GM18505 (cell line): Measurements from ENCODE around the gene SIGMAR1.

Source experiments
- ATAC-seq: cut with Tn5 transposase; IDR thresholded peaks from one replicate; pipeline ENCODE4 v1.9.1; 2021; ENCODE audit not compliant: unreplicated experiment
- POLR2A ChIP-seq: IDR thresholded peaks from 4 replicates; pipeline ENCODE4 v1.6.1; 2011; ENCODE audit warnings: borderline replicate concordance; ENCODE audit not compliant: insufficient read depth, insufficient read length; ENCODE audit errors: extremely low read depth

Gene SIGMAR1

GRCh38 chr9:34633851-34634550 is 3.6 kb downstream of the SIGMAR1 start:
- ATAC-seq = no peak
- TF ChIP-seq POLR2A = no peak

- TF ChIP-seq POLR2A = no peak
- no peak for ATAC-seq
These were observed 4.4 kb downstream of the SIGMAR1 start for GRCh38 chr9:34633166-34633565.

DNA sequence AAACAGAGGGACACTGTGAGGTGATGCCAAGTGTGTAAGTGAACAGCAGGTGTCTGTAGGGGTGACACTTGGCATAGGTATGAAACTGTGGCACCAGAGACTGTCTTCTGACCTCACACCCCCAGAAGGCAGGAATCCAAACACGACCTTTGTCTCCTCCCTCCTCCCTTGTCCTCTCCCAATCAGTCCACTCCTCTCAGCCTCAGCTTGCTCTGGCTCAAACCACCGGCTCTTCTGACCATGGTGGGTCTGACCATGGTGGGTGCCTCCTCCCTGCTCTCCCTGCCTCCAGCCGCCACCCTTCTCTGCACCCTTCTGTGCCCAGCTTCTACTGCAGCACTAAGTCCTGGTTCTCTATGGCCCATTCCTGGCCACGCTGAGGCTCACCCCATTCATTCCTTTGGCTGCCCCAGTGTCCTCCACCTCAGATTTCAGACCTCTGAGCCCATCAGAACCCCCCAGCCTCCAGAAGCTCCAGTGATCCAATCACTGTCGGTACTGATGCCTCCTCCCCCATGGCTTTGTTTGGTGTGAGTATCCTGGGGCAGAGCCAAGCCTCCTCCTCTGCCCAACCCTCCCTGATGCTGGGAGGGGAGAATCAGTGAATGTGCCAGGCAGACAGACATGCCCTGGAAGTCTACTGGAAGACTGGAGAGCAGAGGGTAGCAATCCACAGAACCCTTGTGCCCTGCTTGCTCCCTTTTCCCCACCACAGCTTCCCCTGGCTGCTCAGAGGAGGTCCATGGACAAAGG is 7.0 kb downstream of the SIGMAR1 start:
- no peak for TF ChIP-seq POLR2A
- no peak for ATAC-seq

- ATAC-seq = no peak
- no peak for TF ChIP-seq POLR2A
These were observed 8.1 kb downstream of the SIGMAR1 start for GRCh38 chr9:34629491-34629808.

DNA sequence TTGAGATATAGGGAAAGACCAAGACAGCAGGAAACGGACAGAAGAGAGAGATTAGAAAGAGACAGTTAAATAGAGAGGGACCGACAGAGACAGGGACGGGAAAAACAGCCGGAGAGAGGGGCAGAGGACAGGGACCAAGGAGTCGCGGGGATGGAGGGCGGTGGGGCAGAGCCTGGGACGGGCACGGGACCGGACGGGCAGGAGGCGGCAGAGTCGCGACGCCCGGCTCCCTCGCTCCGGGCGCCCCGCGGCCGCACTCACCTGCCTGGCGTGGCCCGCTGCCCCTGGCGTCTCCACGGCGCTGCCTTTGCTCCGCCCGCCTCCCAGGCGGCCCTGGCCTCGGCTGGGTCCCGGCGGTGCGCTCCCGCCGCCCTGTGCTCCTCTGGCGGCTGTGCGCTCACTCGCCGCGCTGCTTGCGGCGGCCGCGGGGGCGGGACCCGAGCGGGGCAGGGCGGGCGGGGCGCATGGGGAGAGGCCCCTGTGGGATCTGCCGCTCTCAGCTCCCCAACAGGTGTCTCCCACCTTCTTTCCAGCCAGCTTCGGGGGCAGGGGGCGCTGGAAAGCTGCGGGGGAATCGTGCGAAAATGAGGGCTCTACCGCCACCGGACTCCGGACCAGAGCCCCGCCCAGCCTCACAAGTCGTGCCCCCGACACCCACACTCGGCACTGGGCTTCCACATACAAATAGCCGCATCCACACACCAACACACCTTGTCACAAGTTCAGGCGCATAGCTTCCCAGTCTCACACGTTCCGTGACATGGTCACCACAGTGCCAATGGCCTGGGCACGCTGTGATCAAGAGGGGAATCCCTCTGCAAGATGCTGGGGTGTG is 8.7 kb downstream of the SIGMAR1 start, which contains the start of gene ARID3C:
Gene ARID3C, minus strand, starts transcription at position 411 of the 835 bp plus-strand sequence. CDS start 1,052 bp downstream, outside the sequence.
- TF ChIP-seq POLR2A = no peak
- no peak for ATAC-seq

- no peak for ATAC-seq
- TF ChIP-seq POLR2A = no peak
These were observed 9.6 kb downstream of the SIGMAR1 start for GRCh38 chr9:34627716-34628655.

- TF ChIP-seq POLR2A = no peak
- no peak for ATAC-seq
These were observed 12.5 kb downstream of the SIGMAR1 start for GRCh38 chr9:34625186-34625486.

DNA sequence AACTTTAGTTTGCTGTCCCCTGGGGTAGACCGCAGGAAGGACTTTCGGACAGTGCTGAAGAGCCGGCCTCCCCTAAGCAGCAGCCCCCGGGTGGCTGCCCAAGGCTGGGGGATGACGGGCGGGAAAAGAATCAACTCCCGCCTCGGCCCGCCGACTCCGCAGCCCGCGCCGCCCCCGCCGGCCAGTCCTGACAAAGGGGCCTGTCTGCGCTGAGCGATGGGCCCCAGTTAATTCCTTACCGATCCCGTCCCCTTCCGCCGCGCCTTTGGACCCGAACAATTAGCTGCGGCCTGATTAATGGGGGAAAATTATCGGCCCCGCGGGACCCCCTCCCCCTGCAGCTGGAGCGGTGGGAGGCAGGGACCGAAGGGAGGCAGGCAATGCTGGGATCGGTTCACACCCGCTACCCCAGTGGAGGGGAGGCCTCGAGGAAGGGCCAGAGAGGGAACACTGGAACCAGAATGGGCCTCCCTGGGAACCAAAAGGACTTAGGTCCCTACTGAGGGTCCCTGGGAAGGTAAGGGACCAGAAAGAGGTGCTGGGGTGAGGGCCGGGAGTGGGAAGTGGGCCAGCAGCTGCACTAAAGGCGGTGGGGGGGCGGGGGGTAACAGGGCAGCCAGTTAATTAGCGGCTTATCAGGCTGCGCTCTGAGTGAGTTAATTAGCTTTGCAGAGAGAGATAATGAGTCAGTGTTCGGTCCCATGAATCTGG is 13.0 kb downstream of the SIGMAR1 start:
- TF ChIP-seq POLR2A = no peak
- no peak for ATAC-seq

DNA sequence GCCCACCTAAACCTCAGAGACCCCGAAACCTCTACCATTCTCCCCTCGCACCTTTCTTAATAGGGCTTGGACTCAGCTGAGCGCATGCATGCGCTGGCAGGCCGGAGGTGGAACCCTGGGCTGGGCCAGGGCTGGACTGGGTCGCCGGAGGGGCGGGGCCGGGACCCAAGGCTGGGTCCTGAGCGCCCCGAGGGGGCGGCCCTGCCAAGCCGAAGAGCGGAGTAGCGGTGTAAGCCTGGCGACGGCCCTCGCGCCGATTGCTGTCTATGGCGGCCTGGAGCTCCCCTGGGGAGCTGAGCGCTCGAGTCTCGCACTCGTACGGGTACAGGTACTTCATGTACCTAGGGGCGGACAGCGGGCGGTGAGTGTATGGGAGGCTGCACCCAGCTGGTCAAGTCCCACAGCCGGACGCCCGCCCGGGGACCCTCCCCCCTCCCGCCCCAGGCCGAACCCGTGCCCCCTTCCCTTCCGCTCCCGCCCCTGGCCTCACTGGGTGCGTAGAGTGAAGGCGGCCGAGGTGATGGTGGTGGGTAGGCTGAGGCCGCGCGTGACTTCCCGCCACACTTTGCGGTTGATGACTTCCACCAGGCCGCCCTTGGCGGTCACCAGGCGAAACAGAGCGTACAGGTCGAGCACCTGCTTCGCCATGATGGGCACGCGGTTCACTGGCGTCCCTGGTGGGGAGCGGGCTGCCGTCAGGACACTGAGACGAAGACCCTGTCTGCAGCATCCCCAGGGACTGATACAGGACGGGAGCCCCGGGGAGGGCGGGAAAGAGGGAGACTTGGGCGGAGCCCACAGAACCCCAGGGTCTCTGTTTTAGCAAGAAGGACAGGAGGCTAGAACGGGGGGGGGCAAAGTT is 14.0 kb downstream of the SIGMAR1 start:
- no peak for ATAC-seq
- TF ChIP-seq POLR2A = no peak

GRCh38 chr9:34620061-34620994 is 17.3 kb downstream of the SIGMAR1 start, which contains the start of gene DCTN3:
Gene DCTN3, minus strand, starts transcription at chr9:34620495. Its CDS starts 31 bp downstream, at chr9:34620464.
- ATAC-seq = peak; percentile 95
- peak; percentile 83 for TF ChIP-seq POLR2A
